Type B pancreatic cell (in vitro differentiated cells): ENCODE results near the gene DOCK3. TPM values are rescaled to one million over a fixed set of nuclear protein-coding genes. Genes with fewer than 3 reads are reported as not detected.

Experiments used
- DNase-seq: peaks from one replicate; pipeline ENCODE4 v3.0.0; 2021; ENCODE audit warnings: mixed read lengths; ENCODE audit not compliant: unreplicated experiment; ENCODE audit errors: extremely low spot score
- H3K27ac Mint-ChIP-seq: 2 replicates; pipeline ENCODE4 v1.8.0; 2021; ENCODE audit warnings: mild to moderate bottlenecking, mixed read lengths
- H3K27me3 Mint-ChIP-seq: 2 replicates; pipeline ENCODE4 v1.8.0; 2021; ENCODE audit warnings: mixed read lengths
- H3K36me3 Mint-ChIP-seq: 2 replicates; pipeline ENCODE4 v1.8.0; 2021; ENCODE audit warnings: mixed read lengths
- H3K4me1 Mint-ChIP-seq: one replicate; pipeline ENCODE4 v1.8.0; 2021; ENCODE audit warnings: mixed read lengths; ENCODE audit not compliant: unreplicated experiment
- H3K4me3 Mint-ChIP-seq: 2 replicates; pipeline ENCODE4 v1.8.0; 2021; ENCODE audit warnings: mild to moderate bottlenecking, mixed read lengths
- H3K9me3 Mint-ChIP-seq: 2 replicates; pipeline ENCODE4 v1.8.0; 2021; ENCODE audit warnings: mixed read lengths
- total RNA-seq: library from RNA; stranded (reverse); gene quantifications from 2 replicates; pipeline ENCODE4 v1.2.1, GENCODE V29; 2021; ENCODE audit warnings: low replicate concordance
- TF ChIP-seq, protein P1 (sequence below): fragments of 200-600 bp; sonication (generic); conservative IDR thresholded peaks from 2 replicates; pipeline ENCODE4 v1.5.0; 2021; ENCODE audit warnings: antibody characterized with exemption, mild to moderate bottlenecking

Gene DOCK3
- total RNA-seq, 1 donor from 2014 or later = 5.9 TPM

DNA sequence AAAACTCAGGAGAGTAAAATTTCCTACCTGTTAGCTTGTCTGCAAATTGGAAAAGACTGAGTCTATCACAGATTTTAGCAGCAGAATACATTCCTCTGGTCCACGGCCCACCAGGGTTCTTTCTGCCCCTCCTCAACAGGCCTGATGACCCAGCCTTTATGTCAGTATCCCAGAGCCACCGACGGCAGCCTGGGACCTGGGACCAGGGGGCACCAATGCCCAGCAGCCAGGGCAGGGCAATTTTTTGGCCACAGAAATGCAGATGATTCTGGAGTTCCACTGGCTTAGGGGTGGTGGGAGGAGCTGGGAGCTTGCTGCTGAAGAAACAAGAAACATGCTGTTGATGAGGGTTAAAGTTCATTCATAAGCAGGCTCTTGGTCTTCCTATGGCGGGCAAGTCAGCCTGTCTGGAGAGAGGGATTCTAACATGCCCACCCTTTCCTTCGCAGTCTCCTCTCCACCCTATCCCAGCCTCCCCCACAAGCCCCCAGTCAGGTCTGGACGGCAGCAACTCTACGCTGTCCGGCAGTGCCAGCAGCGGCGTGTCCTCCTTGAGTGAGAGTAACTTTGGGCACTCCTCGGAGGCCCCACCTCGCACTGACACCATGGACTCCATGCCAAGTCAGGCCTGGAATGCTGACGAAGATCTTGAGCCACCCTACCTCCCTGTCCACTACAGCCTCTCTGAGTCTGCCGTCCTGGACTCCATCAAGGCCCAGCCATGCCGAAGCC, 706.0 kb downstream of the DOCK3 start:
- Mint-ChIP-seq H3K36me3 (peaks cover 3% of the 10 kb centered on the region), H3K4me1 (peaks cover 8% of the 10 kb centered on the region), H3K27ac (no peak overlapping the region), H3K9me3 (no peaks in the 10 kb centered on the region), H3K4me3 (no peak overlapping the region), H3K27me3 (no peaks in the 10 kb centered on the region)
- DNase-seq = no peak
- TF ChIP-seq, protein P1, sequence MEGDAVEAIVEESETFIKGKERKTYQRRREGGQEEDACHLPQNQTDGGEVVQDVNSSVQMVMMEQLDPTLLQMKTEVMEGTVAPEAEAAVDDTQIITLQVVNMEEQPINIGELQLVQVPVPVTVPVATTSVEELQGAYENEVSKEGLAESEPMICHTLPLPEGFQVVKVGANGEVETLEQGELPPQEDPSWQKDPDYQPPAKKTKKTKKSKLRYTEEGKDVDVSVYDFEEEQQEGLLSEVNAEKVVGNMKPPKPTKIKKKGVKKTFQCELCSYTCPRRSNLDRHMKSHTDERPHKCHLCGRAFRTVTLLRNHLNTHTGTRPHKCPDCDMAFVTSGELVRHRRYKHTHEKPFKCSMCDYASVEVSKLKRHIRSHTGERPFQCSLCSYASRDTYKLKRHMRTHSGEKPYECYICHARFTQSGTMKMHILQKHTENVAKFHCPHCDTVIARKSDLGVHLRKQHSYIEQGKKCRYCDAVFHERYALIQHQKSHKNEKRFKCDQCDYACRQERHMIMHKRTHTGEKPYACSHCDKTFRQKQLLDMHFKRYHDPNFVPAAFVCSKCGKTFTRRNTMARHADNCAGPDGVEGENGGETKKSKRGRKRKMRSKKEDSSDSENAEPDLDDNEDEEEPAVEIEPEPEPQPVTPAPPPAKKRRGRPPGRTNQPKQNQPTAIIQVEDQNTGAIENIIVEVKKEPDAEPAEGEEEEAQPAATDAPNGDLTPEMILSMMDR = no peak

DNA sequence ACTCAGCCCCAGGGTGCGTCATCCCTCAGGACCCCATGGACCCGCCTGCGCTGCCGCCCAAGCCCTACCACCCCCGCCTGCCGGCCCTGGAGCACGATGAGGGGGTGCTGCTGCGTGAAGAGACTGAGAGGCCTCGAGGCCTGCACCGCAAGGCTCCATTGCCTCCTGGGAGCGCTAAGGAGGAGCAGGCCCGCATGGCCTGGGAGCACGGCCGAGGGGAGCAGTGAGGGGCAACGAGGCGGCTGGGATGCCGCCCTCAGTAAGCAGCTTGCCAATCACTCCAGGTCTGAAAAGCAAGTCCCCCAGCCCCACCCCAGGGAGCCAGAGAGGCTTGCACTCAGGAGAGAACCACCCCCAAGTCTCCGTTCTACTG, 706.6 kb downstream of the DOCK3 start:
- peaks cover 13% of the 10 kb centered on the region for H3K4me1 Mint-ChIP-seq
- TF ChIP-seq, protein P1 = no peak
- no peak overlapping the region for H3K27ac Mint-ChIP-seq
- H3K9me3 Mint-ChIP-seq = no peaks in the 10 kb centered on the region
- no peak for DNase-seq
- H3K4me3 Mint-ChIP-seq = no peak overlapping the region
- H3K27me3 Mint-ChIP-seq = no peaks in the 10 kb centered on the region
- H3K36me3 Mint-ChIP-seq = peaks cover 6% of the 10 kb centered on the region

DNA sequence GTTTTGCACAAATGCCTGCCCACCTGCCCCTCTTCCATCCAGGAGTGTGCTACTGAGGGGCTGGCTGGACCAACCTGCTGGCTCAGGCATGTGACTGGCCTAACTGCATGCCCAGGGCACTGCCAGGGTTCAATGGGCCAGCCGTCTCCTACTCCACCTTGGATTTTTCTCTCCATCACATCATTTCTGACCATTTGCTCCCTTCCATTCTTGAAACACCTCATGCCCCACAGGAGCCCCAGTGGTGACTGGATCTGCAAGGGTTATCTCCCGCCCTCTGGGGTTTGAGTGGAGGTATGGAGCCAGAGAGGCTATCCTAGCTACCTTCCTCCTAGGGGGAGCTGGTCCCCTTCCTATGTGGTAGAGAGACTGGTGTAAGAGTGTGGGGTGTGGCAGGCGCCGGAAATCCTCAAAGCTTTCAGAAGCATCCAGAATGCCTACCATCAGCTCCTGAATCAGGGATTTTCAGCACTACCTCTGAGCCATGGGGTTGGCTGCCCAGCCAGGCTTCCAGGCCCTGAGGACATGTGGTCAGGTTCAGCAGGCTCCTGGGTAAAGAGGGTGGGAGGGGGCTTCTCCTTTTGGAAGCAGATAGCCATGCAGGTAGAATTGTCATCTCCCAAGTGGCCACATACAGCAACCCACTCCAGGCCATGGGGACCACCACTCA, 707.5 kb downstream of the DOCK3 start:
- Mint-ChIP-seq H3K9me3 (no peaks in the 10 kb centered on the region), H3K4me3 (peak overlapping the region; percentile 45), H3K27ac (no peak overlapping the region), H3K27me3 (no peaks in the 10 kb centered on the region), H3K36me3 (peaks cover 10% of the 10 kb centered on the region), H3K4me1 (peaks cover 19% of the 10 kb centered on the region)
- TF ChIP-seq, protein P1 = no peak
- no peak for DNase-seq

DNA sequence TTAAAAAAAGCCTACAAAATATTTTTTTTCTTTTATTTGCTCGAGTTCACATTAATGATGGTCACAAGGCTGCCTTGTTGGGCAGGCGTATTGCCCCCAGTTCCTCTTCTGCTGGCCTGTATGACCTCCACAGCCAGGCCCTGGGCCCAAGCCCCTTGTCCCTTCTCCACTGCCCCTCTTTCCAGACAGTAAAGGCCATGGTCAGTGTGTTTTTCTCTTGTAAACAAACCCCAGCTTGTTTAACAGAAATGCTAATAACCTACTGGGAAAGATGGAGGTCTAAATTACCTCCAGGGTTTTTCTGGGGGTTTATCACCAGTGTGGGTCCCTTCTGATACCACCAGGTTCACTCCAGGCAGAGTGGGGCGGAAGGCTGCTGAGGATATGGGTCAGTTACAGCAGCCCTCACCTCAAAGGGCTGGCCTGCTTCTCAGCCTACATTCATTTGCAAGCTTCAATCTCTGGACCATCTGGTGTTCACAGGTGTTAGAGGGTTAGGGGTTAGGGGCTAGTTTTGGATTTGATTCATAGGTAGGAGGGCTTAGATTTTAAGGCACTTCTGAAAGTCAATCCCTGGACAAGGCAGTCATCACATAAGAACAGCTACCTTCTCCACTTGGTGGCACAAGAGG, 708.3 kb downstream of the DOCK3 start:
- TF ChIP-seq, protein P1 = no peak
- Mint-ChIP-seq H3K9me3 (no peaks in the 10 kb centered on the region), H3K4me3 (peak overlapping the region; percentile 99), H3K4me1 (peaks cover 25% of the 10 kb centered on the region), H3K27ac (peak overlapping the region; percentile 99), H3K27me3 (no peaks in the 10 kb centered on the region), H3K36me3 (peaks cover 16% of the 10 kb centered on the region)
- DNase-seq = no peak

DNA sequence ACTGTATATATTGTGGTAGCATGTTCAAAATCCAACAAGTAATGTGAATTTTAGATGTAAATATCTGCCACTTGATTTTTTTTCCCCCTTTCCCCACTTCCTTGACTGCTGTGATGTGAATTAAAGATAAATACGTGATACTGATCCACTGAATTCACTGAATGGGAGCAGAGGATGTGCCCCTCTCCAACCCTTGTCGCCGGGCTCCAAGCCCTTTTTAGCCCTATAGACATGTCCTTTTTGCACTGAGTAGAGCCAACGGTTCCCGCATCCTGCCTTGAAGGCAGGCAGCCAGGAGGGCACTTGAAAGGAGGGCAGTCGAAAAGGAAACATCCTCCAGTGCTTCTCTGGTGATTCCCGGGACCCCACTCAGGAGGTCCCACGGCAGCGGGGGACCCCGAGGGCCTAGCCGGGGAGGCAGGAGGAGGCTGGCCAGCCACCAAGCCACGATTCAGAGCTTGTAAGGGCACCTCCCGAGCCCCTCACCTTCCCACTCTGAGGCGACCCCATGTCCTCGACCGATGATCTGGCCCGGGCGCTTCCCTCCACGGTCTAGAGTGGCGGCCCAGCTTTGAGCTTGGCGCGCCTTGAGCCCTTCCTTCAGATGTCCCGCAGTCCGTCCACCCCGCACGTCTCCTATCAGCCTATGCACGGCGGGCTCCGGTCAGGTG, 709.5 kb downstream of the DOCK3 start:
- peaks cover 31% of the 10 kb centered on the region for H3K4me1 Mint-ChIP-seq
- TF ChIP-seq, protein P1 = no peak
- H3K4me3 Mint-ChIP-seq = peak overlapping the region; percentile 99
- H3K9me3 Mint-ChIP-seq = no peaks in the 10 kb centered on the region
- DNase-seq = no peak
- peak overlapping the region; percentile 99 for H3K27ac Mint-ChIP-seq
- H3K27me3 Mint-ChIP-seq = no peaks in the 10 kb centered on the region
- H3K36me3 Mint-ChIP-seq = peaks cover 23% of the 10 kb centered on the region
